Activated T-cell treated with anti-CD3 and anti-CD28 coated beads, Interleukin-2, amount 50 U/mL, for 1 hour (primary cell): ENCODE data around the gene PLCB1.

Source experiments
- DNase-seq: peaks from one replicate; pipeline ENCODE4 v3.0.0-alpha.2; 2020

PLCB1 gene

GRCh38 chr20:8524101-8525016, 392.3 kb downstream of the PLCB1 start:
- no peak for DNase-seq

- DNase-seq, result no peak
Measured at GRCh38 chr20:8525017-8525343, 392.9 kb downstream of the PLCB1 start.

GRCh38 chr20:8526610-8527009, 394.5 kb downstream of the PLCB1 start:
- no peak for DNase-seq

- DNase-seq, result no peak
Measured at GRCh38 chr20:8527998-8528723, 396.1 kb downstream of the PLCB1 start.

- DNase-seq, result no peak
Measured at GRCh38 chr20:8530022-8530421, 398.0 kb downstream of the PLCB1 start.

GRCh38 chr20:8532169-8532568, 400.1 kb downstream of the PLCB1 start:
- no peak for DNase-seq

- DNase-seq, result no peak
Measured at GRCh38 chr20:8534368-8535160, 402.5 kb downstream of the PLCB1 start.

GRCh38 chr20:8535403-8536261, 403.6 kb downstream of the PLCB1 start:
- DNase-seq, result no peak

GRCh38 chr20:8536262-8536618, 404.2 kb downstream of the PLCB1 start:
- no peak for DNase-seq

- DNase-seq, result no peak
Measured at GRCh38 chr20:8540466-8540865, 408.4 kb downstream of the PLCB1 start.

GRCh38 chr20:8542110-8542486, 410.0 kb downstream of the PLCB1 start:
- DNase-seq, result no peak

GRCh38 chr20:8545212-8545611, 413.1 kb downstream of the PLCB1 start:
- no peak for DNase-seq

- no peak for DNase-seq
Measured at GRCh38 chr20:8547035-8547650, 415.1 kb downstream of the PLCB1 start.

GRCh38 chr20:8547968-8548588, 416.0 kb downstream of the PLCB1 start:
- DNase-seq, result no peak

GRCh38 chr20:8549192-8549591, 417.1 kb downstream of the PLCB1 start:
- no peak for DNase-seq

- DNase-seq, result no peak
Measured at GRCh38 chr20:8557711-8558110, 425.6 kb downstream of the PLCB1 start.

GRCh38 chr20:8562356-8562755, 430.3 kb downstream of the PLCB1 start:
- DNase-seq, result no peak

- no peak for DNase-seq
Measured at GRCh38 chr20:8568075-8568474, 436.0 kb downstream of the PLCB1 start.

GRCh38 chr20:8569766-8570165, 437.7 kb downstream of the PLCB1 start:
- DNase-seq, result no peak

GRCh38 chr20:8571611-8572010, 439.5 kb downstream of the PLCB1 start:
- no peak for DNase-seq

- no peak for DNase-seq
Measured at GRCh38 chr20:8573686-8574085, 441.6 kb downstream of the PLCB1 start.

GRCh38 chr20:8575114-8575513, 443.0 kb downstream of the PLCB1 start:
- no peak for DNase-seq
